Thyroid gland (tissue), 4 donors: ENCODE results near the gene FOXD1. TPM values are rescaled to one million over a fixed set of nuclear protein-coding genes. Genes with fewer than 3 reads are reported as not detected.

Source experiments
- DNase-seq, 2 donors: peaks; one replicate each; pipeline ENCODE4 v3.0.0-alpha.2; 2019
- H3K27ac ChIP-seq, 3 donors: fragments of 200-600 bp; sonication (generic); 1 replicate in 2 of 3; 2 replicates in 1 of 3; pipeline ENCODE4 v1.5.1; 2016 to 2019; ENCODE audit warnings: mild to moderate bottlenecking in 1 of 3, moderate library complexity in 1 of 3
- H3K27me3 ChIP-seq: fragments of 200-600 bp; sonication (generic); one replicate; pipeline ENCODE4 v1.5.1; 2019
- H3K36me3 ChIP-seq, 2 donors: fragments of 200-600 bp; sonication (generic); one replicate each; pipeline ENCODE4 v1.5.1; 2016 to 2019
- H3K4me1 ChIP-seq, 2 donors: fragments of 200-600 bp; sonication (generic); one replicate each; pipeline ENCODE4 v1.5.1; 2017 to 2019
- H3K4me3 ChIP-seq, 3 donors: fragments of 200-600 bp; sonication (generic); replicated peaks in 1 of 3; 1 replicate in 2 of 3; 2 replicates in 1 of 3; pipeline ENCODE4 v1.5.1; 2016; ENCODE audit warnings: mild to moderate bottlenecking in 1 of 3
- H3K9me3 ChIP-seq: fragments of 200-600 bp; sonication (generic); one replicate; pipeline ENCODE4 v1.5.1; 2017
- POLR2A ChIP-seq, 2 donors: fragments of 450-650 bp; IDR thresholded peaks; one replicate each; pipeline ENCODE4 v1.6.1; 2017; ENCODE audit warnings: antibody characterized with exemption in 2 of 2, mild to moderate bottlenecking in 2 of 2, moderate library complexity in 1 of 2
- WGBS, 2 donors: methylation state at CpG; one replicate each; pipeline ENCODE4 v1.1.5; 2017; 5-methylcytosine and 5-hydroxymethylcytosine counted together
- intact Hi-C: fragments of 100-400 bp; cut with DNase I; formaldehyde crosslinking; loops from one replicate; pipeline ENCODE4 v1.15.1; 2023
- total RNA-seq, 4 donors: library from RNA; depleted of rRNA; stranded (reverse); fragments of >200 nt; gene quantifications; one replicate each; pipeline ENCODE4 v1.2.3, GENCODE V29; 2016
- TF ChIP-seq, protein P1 (sequence below), 6 experiments: fragments of 200-600 bp in 3 of 6; fragments of 450-650 bp in 3 of 6; sonication (generic) in 3 of 6; IDR thresholded peaks; one replicate each; pipeline ENCODE4 v1.5.1; 2016 to 2019; ENCODE audit warnings: antibody characterized with exemption in 6 of 6, mild to moderate bottlenecking in 2 of 6, inconsistent platforms in 1 of 6, moderate library complexity in 1 of 6

Gene FOXD1
- total RNA-seq, 4 donors from 2014 or later: 0.38 to 1.6 (median 1.2) TPM; not detected in 1

DNA sequence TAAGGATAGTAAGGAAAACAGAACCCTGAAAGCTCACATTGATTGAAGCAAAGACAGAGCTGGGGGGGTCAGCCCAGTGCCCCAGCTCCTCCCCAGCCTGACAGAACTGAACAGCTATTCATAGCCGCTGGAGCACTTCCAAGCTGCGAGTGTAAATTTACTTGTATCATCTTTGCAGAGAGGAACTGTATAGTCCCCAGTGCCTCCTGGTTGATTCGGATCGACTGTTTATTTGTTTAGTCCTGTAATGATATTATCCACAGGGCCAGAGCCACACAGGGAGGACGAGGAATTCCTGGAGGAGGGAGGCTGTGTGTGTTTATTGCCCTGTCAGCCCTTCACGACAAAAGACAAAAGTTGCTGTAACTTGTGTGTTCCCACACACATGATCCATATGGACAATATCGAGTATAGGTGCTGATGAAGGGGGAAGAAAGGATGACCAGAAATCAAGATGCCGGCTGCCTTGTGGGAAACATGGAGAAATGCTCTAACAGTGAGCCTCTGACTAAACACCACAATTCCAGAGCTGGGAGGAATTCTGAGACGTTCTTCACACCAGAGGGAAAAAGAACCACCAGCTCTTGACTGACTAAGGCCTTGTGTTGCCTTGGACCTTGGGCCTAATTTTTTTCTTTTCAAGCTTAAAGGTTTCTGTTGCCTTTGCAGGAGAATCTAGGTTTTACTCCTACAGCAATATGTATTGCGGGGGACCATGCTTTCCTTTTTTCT is 31.1 kb downstream of the FOXD1 start:
- no peak for TF ChIP-seq POLR2A (IDR thresholded peaks at IDR 0.05)
- TF ChIP-seq, protein P1, sequence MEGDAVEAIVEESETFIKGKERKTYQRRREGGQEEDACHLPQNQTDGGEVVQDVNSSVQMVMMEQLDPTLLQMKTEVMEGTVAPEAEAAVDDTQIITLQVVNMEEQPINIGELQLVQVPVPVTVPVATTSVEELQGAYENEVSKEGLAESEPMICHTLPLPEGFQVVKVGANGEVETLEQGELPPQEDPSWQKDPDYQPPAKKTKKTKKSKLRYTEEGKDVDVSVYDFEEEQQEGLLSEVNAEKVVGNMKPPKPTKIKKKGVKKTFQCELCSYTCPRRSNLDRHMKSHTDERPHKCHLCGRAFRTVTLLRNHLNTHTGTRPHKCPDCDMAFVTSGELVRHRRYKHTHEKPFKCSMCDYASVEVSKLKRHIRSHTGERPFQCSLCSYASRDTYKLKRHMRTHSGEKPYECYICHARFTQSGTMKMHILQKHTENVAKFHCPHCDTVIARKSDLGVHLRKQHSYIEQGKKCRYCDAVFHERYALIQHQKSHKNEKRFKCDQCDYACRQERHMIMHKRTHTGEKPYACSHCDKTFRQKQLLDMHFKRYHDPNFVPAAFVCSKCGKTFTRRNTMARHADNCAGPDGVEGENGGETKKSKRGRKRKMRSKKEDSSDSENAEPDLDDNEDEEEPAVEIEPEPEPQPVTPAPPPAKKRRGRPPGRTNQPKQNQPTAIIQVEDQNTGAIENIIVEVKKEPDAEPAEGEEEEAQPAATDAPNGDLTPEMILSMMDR (IDR thresholded peaks at IDR 0.05): no peak
- Histone ChIP-seq H3K27ac (no peak overlapping the region), H3K4me1 (peaks cover 5 to 12% of the 10 kb centered on the region in 2 donors), H3K36me3 (no peaks in the 10 kb centered on the region), H3K4me3 (no peak overlapping the region), H3K27me3 (peaks cover 37% of the 10 kb centered on the region), H3K9me3 (no peaks in the 10 kb centered on the region)
- WGBS, 2 donors: 58 to 63% methylated on average over 10 of the region's 10 CpGs
- intact Hi-C loops: no loop called here
- DNase-seq: no peak

DNA sequence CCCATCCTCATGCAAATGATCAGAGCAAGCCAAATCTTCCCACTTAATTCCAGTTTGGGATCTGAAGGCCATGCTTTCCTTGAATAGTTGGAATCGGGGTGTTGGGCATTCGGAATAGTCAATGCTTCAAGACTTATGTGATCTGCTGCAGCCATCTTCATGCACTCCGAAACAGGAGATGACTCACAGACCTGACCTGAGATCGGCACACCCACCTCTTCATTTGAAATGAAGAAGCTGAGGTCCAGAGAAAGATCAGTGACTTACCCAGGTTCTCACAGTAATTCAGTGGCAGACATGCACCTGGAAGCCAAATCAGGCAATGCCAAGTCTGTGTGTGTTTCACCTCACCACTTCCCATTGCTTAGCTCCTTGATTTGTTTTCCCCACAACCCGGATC is 33.0 kb downstream of the FOXD1 start:
- TF ChIP-seq, protein P1 (IDR thresholded peaks at IDR 0.05): no peak
- no peak for TF ChIP-seq POLR2A (IDR thresholded peaks at IDR 0.05)
- H3K27ac ChIP-seq: no peak overlapping the region
- peaks cover 21% of the 10 kb centered on the region for H3K27me3 ChIP-seq
- 71 to 98% methylated on average over 5 of the region's 5 CpGs for WGBS, 2 donors
- peaks cover 5 to 12% of the 10 kb centered on the region in 2 donors for H3K4me1 ChIP-seq
- DNase-seq: no peak
- no peak overlapping the region for H3K4me3 ChIP-seq
- intact Hi-C loops: no loop called here
- no peaks in the 10 kb centered on the region for H3K9me3 ChIP-seq
- H3K36me3 ChIP-seq: no peaks in the 10 kb centered on the region

DNA sequence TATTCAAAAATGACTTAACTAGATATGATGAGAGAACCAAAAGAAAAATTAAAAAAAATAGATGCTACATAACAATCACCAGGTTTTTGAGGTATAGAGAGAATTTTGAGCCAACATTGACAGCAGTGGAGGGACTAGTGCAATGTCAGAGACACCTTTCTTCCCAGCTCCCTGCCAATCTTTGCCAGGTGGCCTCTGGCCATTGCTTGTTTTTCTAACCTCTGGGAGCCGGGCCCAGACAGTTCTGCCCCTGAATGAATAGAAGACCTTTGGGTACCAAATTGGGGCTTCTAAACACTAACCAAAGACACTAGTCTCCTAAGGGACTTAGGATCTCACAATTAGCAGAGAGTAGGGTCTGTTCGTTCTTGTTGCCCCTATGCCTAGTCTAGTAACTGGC is 33.4 kb downstream of the FOXD1 start:
- H3K27me3 ChIP-seq: peaks cover 16% of the 10 kb centered on the region
- intact Hi-C loops: no loop called here
- WGBS, 2 donors: 71 to 81% methylated on average over 2 of the region's 2 CpGs

DNA sequence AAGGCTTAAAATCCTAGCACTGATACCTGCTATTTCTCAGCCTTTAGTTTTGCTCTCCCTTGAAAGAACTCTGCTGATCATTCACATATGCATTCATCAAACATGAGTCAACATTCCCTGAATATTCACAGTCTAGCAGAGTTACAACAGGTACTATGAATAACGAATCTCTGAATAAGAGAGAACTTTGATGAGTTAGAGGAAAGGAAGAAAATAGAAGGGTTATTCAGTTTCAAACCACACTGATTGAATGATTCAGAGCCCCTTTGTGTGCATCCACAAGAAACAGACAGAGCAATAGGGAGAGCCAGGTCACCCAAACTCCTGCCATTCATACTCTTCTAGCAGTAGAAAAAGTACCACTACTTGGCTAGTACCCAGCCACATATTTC is 36.0 kb downstream of the FOXD1 start:
- intact Hi-C loops: no loop called here

More for the DNA sequence above, 33.4 kb downstream of the FOXD1 start:
- no peak for DNase-seq
- Histone ChIP-seq H3K36me3 (no peaks in the 10 kb centered on the region), H3K4me3 (no peak overlapping the region), H3K9me3 (no peaks in the 10 kb centered on the region), H3K4me1 (peaks cover 5 to 12% of the 10 kb centered on the region in 2 donors), H3K27ac (no peak overlapping the region)
- TF ChIP-seq POLR2A (IDR thresholded peaks at IDR 0.05): no peak
- TF ChIP-seq, protein P1 (IDR thresholded peaks at IDR 0.05): no peak

More for the DNA sequence above, 36.0 kb downstream of the FOXD1 start:
- Histone ChIP-seq H3K4me1 (no peaks in the 10 kb centered on the region), H3K27ac (no peak overlapping the region), H3K9me3 (no peaks in the 10 kb centered on the region), H3K27me3 (peaks cover 3% of the 10 kb centered on the region), H3K36me3 (no peaks in the 10 kb centered on the region), H3K4me3 (no peak overlapping the region)
- TF ChIP-seq, protein P1 (IDR thresholded peaks at IDR 0.05): no peak
- TF ChIP-seq POLR2A (IDR thresholded peaks at IDR 0.05): no peak
- 80 to 88% methylated on average over 1 of the region's 1 CpG for WGBS, 2 donors
- DNase-seq: no peak
